GM19023 (cell line): ENCODE results near the gene VPS54.
A peak's percentile ranks its signal among the peaks of the same experiment; 100 is the strongest.

ENCODE experiments used
- ATAC-seq: cut with Tn5 transposase; IDR thresholded peaks from one replicate; pipeline ENCODE4 v1.9.1; 2021; ENCODE audit warnings: mild to moderate bottlenecking, moderate library complexity; ENCODE audit not compliant: unreplicated experiment

VPS54 gene, protein sequence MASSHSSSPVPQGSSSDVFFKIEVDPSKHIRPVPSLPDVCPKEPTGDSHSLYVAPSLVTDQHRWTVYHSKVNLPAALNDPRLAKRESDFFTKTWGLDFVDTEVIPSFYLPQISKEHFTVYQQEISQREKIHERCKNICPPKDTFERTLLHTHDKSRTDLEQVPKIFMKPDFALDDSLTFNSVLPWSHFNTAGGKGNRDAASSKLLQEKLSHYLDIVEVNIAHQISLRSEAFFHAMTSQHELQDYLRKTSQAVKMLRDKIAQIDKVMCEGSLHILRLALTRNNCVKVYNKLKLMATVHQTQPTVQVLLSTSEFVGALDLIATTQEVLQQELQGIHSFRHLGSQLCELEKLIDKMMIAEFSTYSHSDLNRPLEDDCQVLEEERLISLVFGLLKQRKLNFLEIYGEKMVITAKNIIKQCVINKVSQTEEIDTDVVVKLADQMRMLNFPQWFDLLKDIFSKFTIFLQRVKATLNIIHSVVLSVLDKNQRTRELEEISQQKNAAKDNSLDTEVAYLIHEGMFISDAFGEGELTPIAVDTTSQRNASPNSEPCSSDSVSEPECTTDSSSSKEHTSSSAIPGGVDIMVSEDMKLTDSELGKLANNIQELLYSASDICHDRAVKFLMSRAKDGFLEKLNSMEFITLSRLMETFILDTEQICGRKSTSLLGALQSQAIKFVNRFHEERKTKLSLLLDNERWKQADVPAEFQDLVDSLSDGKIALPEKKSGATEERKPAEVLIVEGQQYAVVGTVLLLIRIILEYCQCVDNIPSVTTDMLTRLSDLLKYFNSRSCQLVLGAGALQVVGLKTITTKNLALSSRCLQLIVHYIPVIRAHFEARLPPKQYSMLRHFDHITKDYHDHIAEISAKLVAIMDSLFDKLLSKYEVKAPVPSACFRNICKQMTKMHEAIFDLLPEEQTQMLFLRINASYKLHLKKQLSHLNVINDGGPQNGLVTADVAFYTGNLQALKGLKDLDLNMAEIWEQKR

DNA sequence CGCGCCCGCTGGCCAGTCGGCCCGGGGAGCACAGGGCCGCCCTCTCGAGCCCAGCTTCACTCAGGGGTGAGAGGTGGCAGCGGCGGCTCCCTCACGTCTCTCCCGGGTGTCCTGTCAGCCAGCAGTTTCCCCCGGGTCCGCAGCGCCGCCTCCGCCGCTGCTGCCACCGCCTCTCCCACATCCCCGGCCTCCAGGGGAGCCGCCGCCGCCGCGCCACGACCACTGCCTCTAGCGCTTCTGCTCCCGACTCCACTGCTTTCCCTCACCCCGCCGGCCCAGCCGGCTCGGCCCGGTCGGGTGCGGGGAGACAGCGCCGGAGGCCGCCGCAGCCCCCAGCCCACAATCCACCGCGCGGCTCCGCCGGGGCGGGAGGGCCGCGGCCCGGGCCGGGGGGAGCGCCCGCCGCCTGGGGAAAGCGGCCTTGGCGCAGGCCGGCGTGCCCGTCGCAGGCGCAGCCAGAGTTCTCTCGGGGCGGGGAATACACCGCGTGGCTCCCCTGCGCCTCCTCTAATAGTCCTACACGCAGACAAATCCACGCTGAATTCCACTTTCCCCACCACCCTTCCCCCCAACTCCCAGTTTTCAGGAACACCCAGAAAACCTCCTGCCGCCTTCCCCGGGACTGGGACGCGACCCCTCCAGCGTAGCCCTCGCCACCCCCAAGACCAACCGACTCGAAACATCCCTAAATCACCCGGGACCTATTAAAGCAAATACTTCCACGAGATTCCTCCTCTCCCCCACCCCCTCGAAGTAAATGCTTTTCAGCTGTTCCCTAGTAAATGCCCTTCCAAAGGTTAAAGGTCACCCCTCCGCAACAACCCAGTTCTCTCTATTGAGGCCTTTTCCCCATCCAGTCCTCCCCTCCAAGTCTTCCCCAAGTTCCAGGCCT is at the start of gene VPS54:
Gene VPS54, minus strand, starts transcription at position 346 of the 892 bp plus-strand sequence. CDS start 35,429 bp downstream, outside the sequence.
- ATAC-seq: peak; percentile 69

DNA sequence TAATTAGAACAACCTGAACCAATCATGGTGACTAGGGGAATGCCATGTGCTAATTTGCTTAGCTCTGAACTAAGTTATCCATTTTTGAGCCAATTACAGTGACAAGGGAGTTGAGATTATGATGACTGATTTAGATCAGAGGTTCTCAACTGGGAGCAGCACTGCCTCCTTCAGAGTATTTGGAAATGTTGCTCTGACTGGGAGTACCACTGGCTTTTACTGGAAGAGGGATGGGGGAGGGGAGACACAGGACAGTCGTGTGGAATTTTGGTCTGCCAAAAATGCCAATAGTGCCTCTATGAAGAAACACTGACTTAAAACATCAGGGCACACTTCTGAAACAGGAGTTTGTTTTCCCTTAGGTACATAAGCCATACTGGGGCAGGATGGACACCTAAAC is 48.1 kb upstream of the VPS54 start:
- no peak for ATAC-seq

DNA sequence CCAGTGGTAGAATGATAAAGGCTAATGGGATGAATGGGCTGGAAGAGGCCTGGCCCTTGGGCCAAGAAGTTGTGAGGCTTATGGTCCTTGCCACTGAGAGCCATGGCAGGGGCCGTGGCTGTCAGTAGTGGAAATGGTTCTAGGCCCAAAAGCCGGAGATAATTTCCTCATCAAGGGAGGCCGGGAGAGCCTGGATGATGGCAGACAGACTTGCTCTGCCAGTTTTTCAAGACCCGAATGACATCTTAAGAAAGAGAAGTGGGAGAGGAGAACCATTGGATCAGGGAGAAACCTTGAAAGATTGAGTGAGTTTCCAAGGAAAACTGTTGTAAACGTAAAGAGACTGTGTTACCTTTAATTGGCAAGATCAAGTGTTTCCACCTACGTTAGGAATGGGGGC is 46.3 kb upstream of the VPS54 start:
- no peak for ATAC-seq

DNA sequence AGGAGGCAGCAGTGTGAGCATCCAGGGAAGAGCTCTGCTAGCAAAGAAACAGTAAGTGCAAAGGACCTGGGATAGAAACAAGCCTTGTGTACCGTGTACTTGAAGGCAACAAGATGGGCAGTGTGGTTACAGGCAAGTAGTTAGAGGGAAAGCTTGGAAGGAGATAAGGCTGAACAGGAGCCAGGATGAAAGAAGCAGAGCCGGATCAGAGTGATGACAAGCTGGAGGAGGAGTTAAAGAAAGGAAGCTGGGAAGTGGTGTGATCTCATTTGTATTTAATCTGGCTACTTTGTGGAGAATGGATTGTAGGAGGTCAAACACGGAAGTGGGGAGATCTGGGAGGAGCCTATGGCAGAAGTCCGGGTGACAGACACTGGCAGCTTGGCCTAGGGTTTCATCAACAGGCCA is 44.7 kb upstream of the VPS54 start:
- ATAC-seq: no peak

DNA sequence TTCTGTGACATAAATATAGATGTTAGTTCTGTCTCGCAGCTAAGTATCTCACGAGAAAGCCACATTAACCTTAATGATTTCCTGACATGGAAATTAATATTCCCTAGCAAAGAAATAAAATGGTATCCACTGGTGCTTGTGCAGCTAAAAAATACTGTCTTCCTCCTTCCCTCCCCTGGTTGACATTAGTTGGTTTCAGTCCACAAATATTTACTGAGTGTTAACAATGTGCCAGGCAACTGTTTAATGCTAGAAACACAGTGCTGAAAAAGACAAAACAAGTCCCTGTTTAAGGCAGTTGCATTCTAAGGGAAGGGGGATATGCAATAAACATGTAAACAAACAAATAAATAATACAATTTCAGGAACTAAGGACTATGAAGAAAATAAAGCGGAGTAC is 44.2 kb upstream of the VPS54 start:
- no peak for ATAC-seq

DNA sequence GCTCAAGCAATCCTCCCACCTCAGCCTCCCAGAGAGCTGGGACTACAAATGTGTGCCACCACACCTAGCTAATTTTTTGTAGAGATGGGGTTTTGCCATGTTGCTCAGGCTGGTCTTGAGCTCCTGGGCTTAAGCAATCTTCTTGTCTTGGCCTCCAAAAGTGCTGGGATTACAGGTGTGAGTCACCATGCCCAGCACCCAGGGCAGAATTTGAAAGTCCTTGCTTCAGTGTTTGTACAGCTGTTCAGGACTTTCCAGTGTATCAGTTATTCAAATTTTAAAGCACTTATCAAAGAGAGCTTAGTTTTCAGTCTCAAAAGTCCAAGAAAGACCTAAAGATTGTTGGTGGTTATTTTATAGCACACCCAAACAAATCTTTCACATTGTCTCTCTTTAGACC is 43.6 kb upstream of the VPS54 start:
- peak; percentile 80 for ATAC-seq

DNA sequence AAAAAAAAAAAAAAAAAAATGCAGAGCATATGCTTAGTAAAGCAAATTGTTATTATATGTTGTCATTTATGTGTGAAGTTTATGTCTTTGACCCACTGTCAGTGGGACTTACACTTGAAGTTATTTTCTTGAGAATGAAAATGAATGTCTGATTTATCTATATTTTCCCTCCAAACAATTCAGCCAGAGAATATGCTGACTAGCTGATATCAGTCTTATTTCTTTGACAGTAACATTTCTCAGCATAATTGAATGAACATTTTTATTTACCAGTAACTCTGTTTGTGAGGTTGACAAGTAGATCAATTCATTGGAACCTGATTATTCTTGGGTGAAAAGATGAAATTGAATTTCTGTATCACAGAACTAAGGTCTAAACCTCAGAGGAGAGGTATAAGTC is 40.0 kb upstream of the VPS54 start:
- ATAC-seq: no peak

DNA sequence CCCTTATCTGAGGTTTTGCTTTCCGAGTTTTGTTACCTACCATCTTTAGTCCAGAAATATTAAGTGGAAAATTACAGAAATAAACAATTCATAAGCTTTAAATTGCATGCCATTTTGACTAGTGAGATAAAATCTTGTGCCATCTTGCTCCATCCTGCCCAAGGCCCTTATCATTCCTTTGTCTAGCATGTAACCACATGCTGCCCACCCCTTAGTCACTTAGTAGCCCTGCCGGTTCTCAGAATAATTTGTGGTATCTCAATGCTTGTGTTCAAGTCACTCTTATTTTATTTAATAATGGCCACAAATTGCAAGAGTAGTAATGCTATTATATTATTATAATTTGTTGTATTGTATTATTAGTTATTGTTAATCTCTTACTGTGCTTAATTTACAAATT is 36.8 kb upstream of the VPS54 start:
- no peak for ATAC-seq

DNA sequence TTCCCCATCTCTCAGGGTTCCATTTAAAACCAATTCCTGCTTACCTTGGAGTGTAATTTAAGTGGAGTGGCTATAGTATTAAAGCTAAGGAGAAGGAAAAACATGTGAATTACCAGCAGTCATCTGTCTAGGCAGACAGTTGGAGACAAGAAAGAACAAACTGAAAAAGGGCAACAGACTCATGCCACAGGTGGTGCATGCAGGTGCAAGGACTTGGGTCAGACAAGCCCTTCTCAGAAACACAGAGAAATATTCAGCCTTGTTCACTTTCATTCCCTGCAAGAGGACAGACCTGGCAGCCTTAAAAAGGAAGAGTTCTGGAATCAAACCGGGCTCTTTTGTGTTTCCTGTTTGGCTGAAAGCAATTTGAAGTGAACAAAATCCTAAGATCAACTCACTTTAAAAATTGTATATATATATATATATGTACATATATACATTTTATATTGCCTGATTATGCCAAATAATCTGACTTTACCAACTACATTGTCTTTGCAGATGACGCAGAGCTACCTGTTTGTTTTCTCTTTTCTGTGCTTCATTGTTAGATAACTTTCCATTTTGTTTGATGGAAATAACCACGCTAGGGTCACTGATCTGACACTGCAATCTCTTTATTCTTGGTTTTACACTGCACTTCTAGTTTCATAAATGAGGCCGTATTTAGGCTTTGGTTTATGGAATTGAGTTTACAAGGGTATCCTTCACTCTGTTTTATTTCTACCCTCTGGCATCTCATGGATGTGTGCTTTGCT is 35.1 kb upstream of the VPS54 start:
- no peak for ATAC-seq

DNA sequence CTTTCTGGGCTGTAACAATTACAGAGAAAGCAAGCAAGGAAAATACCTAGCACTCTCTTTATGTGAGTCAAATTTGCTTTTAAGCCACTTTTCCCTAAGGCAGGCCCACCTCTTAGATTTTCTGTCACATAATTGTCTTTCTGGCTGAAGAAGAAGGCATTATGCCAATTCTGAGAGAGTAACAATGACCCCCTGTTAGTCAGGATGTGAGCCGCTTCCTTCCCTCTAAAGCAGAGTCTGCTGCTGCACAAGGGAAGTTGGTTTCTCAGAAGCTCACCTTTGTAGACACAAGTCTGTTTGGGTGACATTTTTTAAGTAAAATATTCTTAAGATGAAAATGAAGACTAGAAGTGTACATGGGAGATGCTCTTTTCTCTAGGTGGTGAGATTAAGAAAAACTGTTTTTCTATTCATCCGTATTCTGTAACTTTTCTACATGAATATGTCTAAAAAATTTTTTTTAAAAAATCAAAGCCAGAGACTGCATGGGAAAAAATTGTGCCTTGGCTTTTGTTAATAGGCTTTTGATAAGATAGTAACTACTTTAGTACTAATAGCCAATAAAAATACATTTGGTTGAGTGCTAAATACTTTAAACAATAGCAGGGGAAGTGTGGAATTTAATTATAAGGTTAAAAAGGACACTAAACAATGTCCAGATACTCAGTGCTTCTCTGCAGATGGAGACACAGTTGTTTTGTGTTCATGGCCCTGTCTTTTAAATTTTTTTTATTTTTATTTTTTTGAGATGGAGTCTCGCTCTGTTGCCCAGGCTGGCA is 33.4 kb upstream of the VPS54 start:
- ATAC-seq: no peak

DNA sequence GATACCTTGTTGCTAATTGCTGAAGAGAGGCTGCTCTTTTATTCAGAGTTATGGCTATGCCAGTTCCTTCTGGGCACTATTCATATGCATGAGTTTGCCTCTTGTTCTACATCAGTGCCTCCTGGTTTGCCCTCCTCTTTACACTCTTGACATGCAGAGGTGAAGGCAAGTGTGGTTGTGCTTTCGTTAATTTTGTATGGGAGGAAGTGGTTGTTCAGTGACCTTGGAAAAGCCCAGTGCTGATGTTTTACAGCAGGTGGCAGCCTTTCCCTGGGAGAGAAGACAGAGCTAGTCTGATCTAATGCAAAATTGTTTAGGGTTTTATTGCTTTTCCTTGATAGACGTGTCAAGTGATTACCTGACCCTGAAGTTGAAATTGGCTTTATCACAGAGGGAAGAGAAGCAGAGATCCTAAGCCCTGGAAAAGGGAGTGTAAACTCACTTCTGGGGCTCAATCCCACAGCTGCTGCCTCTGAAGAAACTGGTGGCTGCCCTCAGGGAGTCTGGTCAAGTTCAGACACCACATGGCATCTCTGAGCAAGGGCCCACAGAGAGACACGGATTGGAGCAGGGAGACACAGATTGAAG is 30.5 kb upstream of the VPS54 start:
- ATAC-seq: peak; percentile 71

DNA sequence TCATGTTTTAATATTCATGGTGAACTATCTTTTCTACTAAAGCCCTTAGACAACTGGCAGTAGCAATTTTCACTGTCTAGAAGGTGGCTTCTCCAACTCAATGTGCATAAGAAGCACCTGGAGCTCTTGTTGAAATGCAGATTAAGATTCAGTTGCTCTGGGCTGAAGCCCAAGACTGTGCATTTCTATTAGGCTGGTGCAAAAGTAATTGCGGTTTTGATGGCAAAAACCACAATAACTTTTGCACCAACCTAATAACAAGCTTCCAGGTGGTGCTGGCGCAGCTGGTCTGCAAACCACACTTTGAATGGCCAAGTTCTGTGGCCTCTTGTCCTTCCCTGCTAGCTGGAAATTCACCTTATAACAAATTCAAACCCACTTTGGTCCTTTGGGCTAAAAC is 26.7 kb upstream of the VPS54 start:
- no peak for ATAC-seq

DNA sequence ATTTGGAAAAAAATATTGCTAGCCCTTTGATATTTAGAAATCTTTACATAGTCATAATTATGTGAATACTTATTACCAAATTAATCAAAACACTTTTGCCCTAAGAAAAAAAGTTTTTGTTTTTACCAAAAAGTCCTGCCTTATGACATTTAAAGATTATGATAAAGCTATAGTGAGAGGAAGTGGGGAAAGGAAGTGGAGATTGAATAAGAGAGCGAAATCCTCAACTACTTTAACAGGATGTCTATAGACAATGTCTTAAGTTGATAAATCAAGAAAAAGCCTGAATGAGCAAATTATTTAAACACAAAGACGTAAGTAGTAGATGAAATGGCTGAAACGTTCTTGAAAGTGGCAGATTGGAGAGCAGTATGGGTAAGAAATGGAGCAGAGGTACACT is 20.9 kb upstream of the VPS54 start:
- ATAC-seq: no peak

DNA sequence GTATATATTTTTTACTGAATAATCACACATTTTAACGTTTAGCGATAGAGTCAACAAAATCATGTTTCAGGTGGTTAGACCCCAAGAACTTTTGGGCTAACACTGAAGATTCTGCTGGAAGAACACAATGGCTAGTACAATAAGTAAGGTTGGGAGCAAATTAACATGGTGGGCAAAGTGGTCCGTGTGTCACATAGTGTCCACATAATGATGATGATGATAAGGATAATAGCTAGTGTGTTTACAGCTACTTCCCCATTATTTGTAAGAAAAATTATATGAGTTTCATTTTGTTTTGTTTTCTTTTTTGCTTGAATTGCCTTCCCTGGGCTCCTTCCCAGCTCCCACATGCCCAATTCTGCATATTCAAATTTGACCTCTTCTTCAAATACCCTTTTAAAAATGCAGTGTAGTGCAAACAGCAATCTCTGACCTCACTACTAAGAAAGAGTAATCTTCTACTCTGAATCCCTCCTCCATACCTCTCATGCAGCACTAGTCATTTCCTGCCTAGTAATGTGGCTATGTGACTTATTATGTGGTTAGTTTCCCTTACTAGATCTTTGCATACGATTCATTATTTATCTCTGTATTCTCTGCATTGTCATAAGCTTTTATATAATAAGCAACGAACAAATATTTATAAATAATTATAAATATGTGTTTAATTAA is 16.9 kb upstream of the VPS54 start:
- peak; percentile 85 for ATAC-seq

DNA sequence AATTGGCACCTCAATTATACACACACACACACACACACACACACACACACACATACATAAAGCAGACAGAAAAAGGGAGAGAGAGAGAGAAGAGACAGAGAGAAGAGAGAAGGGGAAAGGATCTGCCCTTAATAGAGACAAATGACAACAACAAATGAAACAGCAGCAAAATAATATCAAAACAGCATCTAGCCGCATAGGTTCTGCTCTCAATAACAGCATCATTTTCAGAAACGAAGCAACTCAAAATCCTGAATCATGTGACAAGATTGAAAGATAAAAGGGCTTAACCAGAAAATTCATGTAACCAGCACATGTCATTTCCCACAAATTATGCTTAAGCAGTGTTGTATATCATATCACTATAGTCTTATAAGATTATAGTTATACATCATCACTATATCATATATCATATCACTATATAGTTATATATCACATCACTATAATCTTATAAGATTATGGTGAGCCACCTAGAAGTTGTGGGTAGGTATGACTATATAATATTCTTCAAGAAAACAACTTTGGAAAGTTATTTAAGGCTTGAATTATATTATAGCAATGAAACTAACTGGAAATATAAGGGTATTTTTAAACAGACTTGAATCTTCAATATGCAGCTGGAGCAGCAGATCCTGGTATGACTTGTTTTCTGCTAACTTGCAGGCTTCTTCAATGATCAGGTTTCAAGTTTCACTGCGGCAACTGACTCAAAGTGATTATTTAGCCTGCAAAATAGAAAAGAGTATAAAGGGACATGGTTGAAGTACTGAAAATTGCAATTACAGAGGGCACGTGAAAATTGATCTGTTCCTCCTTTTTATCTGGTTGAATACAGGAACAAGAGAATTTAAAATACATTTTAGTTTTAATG is 16.1 kb upstream of the VPS54 start:
- ATAC-seq: no peak

DNA sequence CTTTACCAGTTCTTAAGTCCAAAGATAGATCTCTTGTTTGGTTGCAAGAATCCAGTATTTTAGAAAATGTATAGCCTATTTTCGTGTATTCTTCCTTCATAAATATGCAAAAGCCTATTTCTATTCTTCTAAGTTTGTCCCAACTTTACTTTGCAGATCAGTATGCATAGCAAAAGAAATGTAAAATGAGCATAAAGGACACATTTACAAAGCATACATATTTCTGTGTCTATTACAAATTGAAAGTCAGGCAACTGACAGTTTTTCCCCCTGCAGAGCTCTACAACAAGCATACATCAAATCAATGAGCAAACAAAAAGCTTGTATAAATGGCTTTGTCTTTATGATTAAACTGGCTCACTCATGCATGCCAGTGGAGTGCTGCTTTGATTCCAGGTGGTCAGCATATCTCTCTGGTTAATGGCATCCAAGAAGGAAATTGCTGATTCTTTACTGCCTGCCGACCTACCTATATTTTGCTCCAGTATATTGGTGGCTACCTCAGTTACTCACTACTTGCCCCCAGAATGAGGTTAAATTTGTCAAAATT is 10.0 kb upstream of the VPS54 start:
- no peak for ATAC-seq

DNA sequence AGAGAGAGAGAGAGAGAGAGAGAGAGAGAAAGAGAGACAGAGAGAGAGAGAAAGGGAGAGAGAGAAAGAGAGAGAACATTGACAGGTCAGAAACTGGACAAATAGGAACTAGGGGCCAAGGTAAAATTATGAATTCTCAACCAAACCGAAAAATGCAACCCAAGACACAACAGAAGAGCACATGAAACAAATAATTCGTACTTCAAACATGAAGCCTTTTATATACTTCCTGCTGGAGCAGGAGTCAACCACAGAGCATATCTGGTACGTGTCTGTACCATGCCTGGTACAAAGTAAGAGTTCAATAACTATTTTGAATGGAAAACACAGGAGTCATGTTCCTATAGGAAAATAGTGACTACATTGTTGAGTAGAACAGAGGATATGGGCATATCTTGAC is 6.5 kb upstream of the VPS54 start:
- ATAC-seq: no peak
